GM23338 (cell line): ENCODE data around the gene CYB5A. TPM values are rescaled to one million over a fixed set of nuclear protein-coding genes. Genes with fewer than 3 reads are reported as not detected.

Source experiments
- ATAC-seq: fragments of 200-7000 bp; cut with Tn5 transposase; 3 replicates; pipeline ENCODE4 v1.9.1; 2020
- DNase-seq: peaks from one replicate; pipeline ENCODE4 v3.0.0-alpha.2; 2015; ENCODE audit warnings: low spot score
- H2AFZ ChIP-seq: fragments of 200-600 bp; sonication (generic); 2 replicates; pipeline ENCODE4 v1.8.0; 2016; ENCODE audit warnings: antibody characterized with exemption, mild to moderate bottlenecking, moderate library complexity
- H3F3A ChIP-seq: fragments of 200-600 bp; sonication (generic); replicated peaks from 2 replicates; pipeline ENCODE4 v1.8.0; 2017; ENCODE audit warnings: antibody characterized with exemption, mixed run types, low read depth
- H3K27ac ChIP-seq: fragments of 200-600 bp; sonication (generic); 2 replicates; pipeline ENCODE4 v1.6.1; 2016; ENCODE audit warnings: low read depth
- H3K27me3 ChIP-seq: fragments of 200-600 bp; sonication (generic); 2 replicates; pipeline ENCODE4 v1.8.0; 2016; ENCODE audit warnings: mild to moderate bottlenecking, mixed run types, moderate library complexity; ENCODE audit not compliant: insufficient read depth
- H3K36me3 ChIP-seq: fragments of 200-600 bp; sonication (generic); 2 replicates; pipeline ENCODE4 v1.8.0; 2016; ENCODE audit warnings: mild to moderate bottlenecking; ENCODE audit not compliant: insufficient read depth
- H3K4me1 ChIP-seq: fragments of 200-600 bp; sonication (generic); 2 replicates; pipeline ENCODE4 v1.8.0; 2016; ENCODE audit warnings: mild to moderate bottlenecking, moderate library complexity; ENCODE audit not compliant: insufficient read depth
- H3K4me2 ChIP-seq: fragments of 200-600 bp; sonication (generic); 2 replicates; pipeline ENCODE4 v1.7.1; 2017; ENCODE audit warnings: mixed run types
- H3K4me3 ChIP-seq: fragments of 200-600 bp; sonication (generic); 2 replicates; pipeline ENCODE4 v1.6.1; 2016; ENCODE audit warnings: mixed run types
- H3K79me2 ChIP-seq: fragments of 200-600 bp; sonication (generic); replicated peaks from 2 replicates; pipeline ENCODE4 v1.8.0; 2017; ENCODE audit warnings: mild to moderate bottlenecking; ENCODE audit not compliant: insufficient read depth
- H3K9me2 ChIP-seq: fragments of 200-600 bp; sonication (generic); 2 replicates; pipeline ENCODE4 v1.8.0; 2017; ENCODE audit not compliant: insufficient read depth
- H4K20me1 ChIP-seq: fragments of 200-600 bp; sonication (generic); replicated peaks from 2 replicates; pipeline ENCODE4 v1.8.0; 2017; ENCODE audit warnings: mild to moderate bottlenecking; ENCODE audit not compliant: insufficient read depth
- H3K27ac Mint-ChIP-seq: 2 replicates; pipeline ENCODE4 v1.8.0; 2020; ENCODE audit warnings: inconsistent platforms, mild to moderate bottlenecking, moderate library complexity, mixed read lengths
- H3K27me3 Mint-ChIP-seq: 3 replicates; pipeline ENCODE4 v1.8.0; 2022; ENCODE audit warnings: low read depth, mild to moderate bottlenecking, moderate library complexity, mixed read lengths, inconsistent platforms; ENCODE audit not compliant: insufficient read depth, poor library complexity
- H3K36me3 Mint-ChIP-seq: 3 replicates; pipeline ENCODE4 v1.8.0; 2021; ENCODE audit warnings: low read depth, mild to moderate bottlenecking, inconsistent platforms, moderate library complexity, mixed read lengths
- H3K4me1 Mint-ChIP-seq: 3 replicates; pipeline ENCODE4 v1.8.0; 2020; ENCODE audit warnings: mild to moderate bottlenecking, inconsistent platforms, mixed read lengths
- H3K4me3 Mint-ChIP-seq: 3 replicates; pipeline ENCODE4 v1.8.0; 2021; ENCODE audit warnings: moderate library complexity, mild to moderate bottlenecking, inconsistent platforms, mixed read lengths
- H3K9me3 Mint-ChIP-seq: 3 replicates; pipeline ENCODE4 v1.8.0; 2020; ENCODE audit warnings: moderate library complexity, mild to moderate bottlenecking, inconsistent platforms, mixed read lengths
- CREB1 ChIP-seq: fragments of 250-450 bp; sonication (Bioruptor Pico); IDR thresholded peaks from 2 replicates; pipeline ENCODE4 v1.5.0; 2020; ENCODE audit warnings: low read depth, mild to moderate bottlenecking, moderate library complexity
- CTCF ChIP-seq, 2 experiments: fragments of 200-600 bp in 1 of 2; sonication (generic) in 1 of 2; conservative IDR thresholded peaks; 2 replicates each; pipeline versions ENCODE4 v1.5.1 to v1.6.1; 2016 to 2017; ENCODE audit warnings: antibody characterized with exemption in 2 of 2, low read depth in 2 of 2, mild to moderate bottlenecking in 2 of 2, moderate library complexity in 1 of 2
- ETS1 ChIP-seq: IDR thresholded peaks from 2 replicates; pipeline ENCODE4 v1.6.1; 2016; ENCODE audit warnings: antibody characterized with exemption
- EZH2 ChIP-seq: fragments of 200-600 bp; sonication (generic); IDR thresholded peaks from one replicate; pipeline ENCODE4 v1.8.0; 2017; ENCODE audit warnings: antibody characterized with exemption, mild to moderate bottlenecking, low read depth; ENCODE audit not compliant: unreplicated experiment
- EZH2phosphoT487 ChIP-seq: fragments of 200-600 bp; sonication (generic); IDR thresholded peaks from one replicate; pipeline ENCODE4 v1.8.1; 2018; ENCODE audit warnings: antibody characterized with exemption; ENCODE audit not compliant: unreplicated experiment
- JUNB ChIP-seq: IDR thresholded peaks from one replicate; pipeline ENCODE4 v1.6.1; 2016; ENCODE audit warnings: antibody characterized with exemption; ENCODE audit not compliant: unreplicated experiment
- NANOG ChIP-seq: IDR thresholded peaks from 2 replicates; pipeline ENCODE4 v1.6.1; 2016; ENCODE audit warnings: antibody characterized with exemption, borderline replicate concordance
- POLR2AphosphoS5 ChIP-seq: IDR thresholded peaks from 2 replicates; pipeline ENCODE4 v1.6.1; 2016; ENCODE audit warnings: antibody characterized with exemption, low read depth
- STAT1 ChIP-seq: IDR thresholded peaks from one replicate; pipeline ENCODE4 v1.6.1; 2016; ENCODE audit warnings: antibody characterized with exemption; ENCODE audit not compliant: unreplicated experiment
- ZNF114 ChIP-seq: fragments of 250-450 bp; sonication (Bioruptor Pico); IDR thresholded peaks from 2 replicates; pipeline ENCODE4 v1.5.0; 2020; ENCODE audit warnings: mild to moderate bottlenecking, moderate library complexity
- ZNF331 ChIP-seq: fragments of 250-450 bp; sonication (Bioruptor Pico); IDR thresholded peaks from 2 replicates; pipeline ENCODE4 v1.5.0; 2020; ENCODE audit warnings: low read depth, mild to moderate bottlenecking, moderate library complexity
- ZNF462 ChIP-seq: fragments of 250-450 bp; sonication (Bioruptor Pico); IDR thresholded peaks from 2 replicates; pipeline ENCODE4 v1.5.0; 2020; ENCODE audit warnings: mild to moderate bottlenecking, moderate library complexity
- polyA plus RNA-seq: library from polyadenylated mRNA; unstranded; fragments of >200 nt; fragmentation: Nextera tagmentation; extraction: Ambion mirVana; gene quantifications from 2 replicates; pipeline ENCODE4 v1.2.1, GENCODE V29; 2016
- total RNA-seq: library from RNA; depleted of rRNA; stranded (reverse); fragments of >200 nt; shearing (Covaris generic); gene quantifications from 2 replicates; pipeline ENCODE4 v1.2.3, GENCODE V29; 2014
- TF ChIP-seq, protein P1 (sequence below): IDR thresholded peaks from one replicate; pipeline ENCODE4 v1.6.1; 2018; ENCODE audit warnings: antibody characterized with exemption; ENCODE audit not compliant: unreplicated experiment

The CYB5A gene
- total and polyA plus RNA-seq, 2 experiments from 2014 or later, result 136 to 283 TPM

- H3K27ac ChIP-seq, result no peak overlapping the region
- H3K4me2 ChIP-seq, result no peak overlapping the region
- peaks cover 2% of the 10 kb centered on the region; the same call in 2 of the 3 replicates for H3K36me3 Mint-ChIP-seq
- H3K27me3 Mint-ChIP-seq, result peaks cover 4% of the 10 kb centered on the region
- H2AFZ ChIP-seq, result no peak overlapping the region
- H3K4me3 ChIP-seq, result no peak overlapping the region
- peaks cover 3% of the 10 kb centered on the region; the same call in 1 of the 2 replicates for H3K4me1 ChIP-seq
- H3K27me3 ChIP-seq, result no peaks in the 10 kb centered on the region
- H3K9me2 ChIP-seq, result no peaks in the 10 kb centered on the region
- TF ChIP-seq ZNF462 (CRISPR knock-in tag) (no peak), CTCF (conservative IDR thresholded peaks at IDR 0.05; ENCODE audit: low read depth in 2 of 2) (no peak), POLR2AphosphoS5 (no peak), CREB1 (CRISPR knock-in tag) (no peak), ETS1 (no peak), EZH2phosphoT487 (no peak), NANOG (no peak), ZNF114 (no peak), STAT1 (no peak), ZNF331 (CRISPR knock-in tag) (no peak), EZH2 (no peak), JUNB (no peak)
- TF ChIP-seq, protein P1, sequence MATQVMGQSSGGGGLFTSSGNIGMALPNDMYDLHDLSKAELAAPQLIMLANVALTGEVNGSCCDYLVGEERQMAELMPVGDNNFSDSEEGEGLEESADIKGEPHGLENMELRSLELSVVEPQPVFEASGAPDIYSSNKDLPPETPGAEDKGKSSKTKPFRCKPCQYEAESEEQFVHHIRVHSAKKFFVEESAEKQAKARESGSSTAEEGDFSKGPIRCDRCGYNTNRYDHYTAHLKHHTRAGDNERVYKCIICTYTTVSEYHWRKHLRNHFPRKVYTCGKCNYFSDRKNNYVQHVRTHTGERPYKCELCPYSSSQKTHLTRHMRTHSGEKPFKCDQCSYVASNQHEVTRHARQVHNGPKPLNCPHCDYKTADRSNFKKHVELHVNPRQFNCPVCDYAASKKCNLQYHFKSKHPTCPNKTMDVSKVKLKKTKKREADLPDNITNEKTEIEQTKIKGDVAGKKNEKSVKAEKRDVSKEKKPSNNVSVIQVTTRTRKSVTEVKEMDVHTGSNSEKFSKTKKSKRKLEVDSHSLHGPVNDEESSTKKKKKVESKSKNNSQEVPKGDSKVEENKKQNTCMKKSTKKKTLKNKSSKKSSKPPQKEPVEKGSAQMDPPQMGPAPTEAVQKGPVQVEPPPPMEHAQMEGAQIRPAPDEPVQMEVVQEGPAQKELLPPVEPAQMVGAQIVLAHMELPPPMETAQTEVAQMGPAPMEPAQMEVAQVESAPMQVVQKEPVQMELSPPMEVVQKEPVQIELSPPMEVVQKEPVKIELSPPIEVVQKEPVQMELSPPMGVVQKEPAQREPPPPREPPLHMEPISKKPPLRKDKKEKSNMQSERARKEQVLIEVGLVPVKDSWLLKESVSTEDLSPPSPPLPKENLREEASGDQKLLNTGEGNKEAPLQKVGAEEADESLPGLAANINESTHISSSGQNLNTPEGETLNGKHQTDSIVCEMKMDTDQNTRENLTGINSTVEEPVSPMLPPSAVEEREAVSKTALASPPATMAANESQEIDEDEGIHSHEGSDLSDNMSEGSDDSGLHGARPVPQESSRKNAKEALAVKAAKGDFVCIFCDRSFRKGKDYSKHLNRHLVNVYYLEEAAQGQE, result no peak
- H3K36me3 ChIP-seq, result no peaks in the 10 kb centered on the region
- peaks cover 6% of the 10 kb centered on the region; the same call in 2 of the 3 replicates for H3K4me1 Mint-ChIP-seq
- no peaks in the 10 kb centered on the region for H3F3A ChIP-seq
- H3K27ac Mint-ChIP-seq, result no peak overlapping the region
- no peaks in the 10 kb centered on the region for H3K79me2 ChIP-seq
- no peaks in the 10 kb centered on the region for H4K20me1 ChIP-seq
- no peak for DNase-seq
- no peak for ATAC-seq
- H3K9me3 Mint-ChIP-seq, result peaks cover 11% of the 10 kb centered on the region; the same call in 1 of the 3 replicates
- H3K4me3 Mint-ChIP-seq, result no peak overlapping the region
Observed at GRCh38 chr18:74314759-74315463, 23.1 kb upstream of the CYB5A start.
